Fibroblast of mammary gland (primary cell): ENCODE data around the gene MRGPRE.
"Not testable (repeated sequence)": the region's sequence is repeated elsewhere in the genome, so short reads cannot be mapped to it uniquely, and the experiment has no call there.

ENCODE experiments used
- DNase-seq: peaks from one replicate; pipeline ENCODE4 v3.0.0-alpha.2; 2010; ENCODE audit warnings: low read depth
- H3K4me3 ChIP-seq: 2 replicates; pipeline ENCODE4 v1.5.1; 2011; ENCODE audit warnings: low read depth, mild to moderate bottlenecking, low read length, moderate library complexity; ENCODE audit not compliant: control insufficient read depth
- TF ChIP-seq, protein P1 (sequence below): conservative IDR thresholded peaks from 2 replicates; pipeline ENCODE4 v1.5.1; 2011; ENCODE audit warnings: low read depth, low read length, inconsistent platforms; ENCODE audit not compliant: control insufficient read depth, insufficient read depth

The MRGPRE gene

GRCh38 chr11:3231851-3232744 lies at the start of gene MRGPRE:
Gene MRGPRE (minus strand): TSS chr11:3232417. CDS start chr11:3228799, 3,618 bp downstream.
- peak; percentile 23 for DNase-seq
- TF ChIP-seq, protein P1, sequence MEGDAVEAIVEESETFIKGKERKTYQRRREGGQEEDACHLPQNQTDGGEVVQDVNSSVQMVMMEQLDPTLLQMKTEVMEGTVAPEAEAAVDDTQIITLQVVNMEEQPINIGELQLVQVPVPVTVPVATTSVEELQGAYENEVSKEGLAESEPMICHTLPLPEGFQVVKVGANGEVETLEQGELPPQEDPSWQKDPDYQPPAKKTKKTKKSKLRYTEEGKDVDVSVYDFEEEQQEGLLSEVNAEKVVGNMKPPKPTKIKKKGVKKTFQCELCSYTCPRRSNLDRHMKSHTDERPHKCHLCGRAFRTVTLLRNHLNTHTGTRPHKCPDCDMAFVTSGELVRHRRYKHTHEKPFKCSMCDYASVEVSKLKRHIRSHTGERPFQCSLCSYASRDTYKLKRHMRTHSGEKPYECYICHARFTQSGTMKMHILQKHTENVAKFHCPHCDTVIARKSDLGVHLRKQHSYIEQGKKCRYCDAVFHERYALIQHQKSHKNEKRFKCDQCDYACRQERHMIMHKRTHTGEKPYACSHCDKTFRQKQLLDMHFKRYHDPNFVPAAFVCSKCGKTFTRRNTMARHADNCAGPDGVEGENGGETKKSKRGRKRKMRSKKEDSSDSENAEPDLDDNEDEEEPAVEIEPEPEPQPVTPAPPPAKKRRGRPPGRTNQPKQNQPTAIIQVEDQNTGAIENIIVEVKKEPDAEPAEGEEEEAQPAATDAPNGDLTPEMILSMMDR, result no peak
- no peak within 1 kb of the TSS for H3K4me3 ChIP-seq

GRCh38 chr11:3281146-3281545 lies 48.9 kb upstream of the MRGPRE start:
- not testable (repeated sequence) for DNase-seq, H3K4me3 ChIP-seq

GRCh38 chr11:3280662-3281061 lies 48.4 kb upstream of the MRGPRE start:
- DNase-seq, H3K4me3 ChIP-seq: not testable (repeated sequence)

DNA sequence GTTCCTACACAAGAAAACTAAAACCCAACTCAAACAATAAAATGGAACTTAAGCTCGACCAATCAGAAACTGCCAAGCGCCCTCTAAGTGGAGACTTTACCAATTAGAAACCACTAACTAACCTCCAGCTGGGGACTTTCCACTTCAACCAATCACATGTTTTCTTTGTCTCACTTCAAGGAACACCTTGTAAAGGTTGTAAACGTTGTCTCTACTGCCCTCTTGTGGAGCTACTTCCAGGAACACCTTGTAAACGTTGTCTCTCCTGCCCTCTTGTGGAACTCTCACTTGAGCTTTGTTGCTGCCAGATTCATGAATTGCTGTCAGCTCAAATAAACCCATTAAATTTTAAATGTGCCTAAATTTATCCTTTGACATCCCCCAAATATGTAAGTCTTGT lies 46.7 kb upstream of the MRGPRE start:
- not testable (repeated sequence) for DNase-seq, H3K4me3 ChIP-seq

GRCh38 chr11:3273629-3274028 lies 41.4 kb upstream of the MRGPRE start:
- not testable (repeated sequence) for DNase-seq, H3K4me3 ChIP-seq

GRCh38 chr11:3262548-3262947 lies 30.3 kb upstream of the MRGPRE start:
- not testable (repeated sequence) for H3K4me3 ChIP-seq, DNase-seq

DNA sequence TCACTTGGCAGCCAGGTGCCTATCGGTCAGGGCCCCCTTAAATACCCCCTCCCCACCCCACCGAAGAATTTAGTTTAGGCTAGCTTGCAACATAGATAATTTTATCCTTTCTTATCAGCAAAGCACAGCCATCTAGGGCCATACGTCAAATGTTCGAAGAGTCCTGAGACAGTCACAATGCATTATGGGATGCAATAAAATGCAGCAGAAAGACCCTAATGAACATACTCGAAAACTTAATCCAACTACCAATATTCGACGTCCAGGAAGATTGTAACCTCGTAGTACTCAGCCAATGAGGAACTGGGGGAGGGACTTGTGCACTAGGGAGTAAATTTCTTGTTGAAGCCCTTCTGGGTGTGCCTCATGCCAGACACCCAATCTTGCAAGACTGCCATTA lies 29.6 kb upstream of the MRGPRE start:
- DNase-seq, H3K4me3 ChIP-seq: not testable (repeated sequence)

- not testable (repeated sequence) for DNase-seq, H3K4me3 ChIP-seq
These were observed 25.3 kb upstream of the MRGPRE start for GRCh38 chr11:3257509-3257908.

DNA sequence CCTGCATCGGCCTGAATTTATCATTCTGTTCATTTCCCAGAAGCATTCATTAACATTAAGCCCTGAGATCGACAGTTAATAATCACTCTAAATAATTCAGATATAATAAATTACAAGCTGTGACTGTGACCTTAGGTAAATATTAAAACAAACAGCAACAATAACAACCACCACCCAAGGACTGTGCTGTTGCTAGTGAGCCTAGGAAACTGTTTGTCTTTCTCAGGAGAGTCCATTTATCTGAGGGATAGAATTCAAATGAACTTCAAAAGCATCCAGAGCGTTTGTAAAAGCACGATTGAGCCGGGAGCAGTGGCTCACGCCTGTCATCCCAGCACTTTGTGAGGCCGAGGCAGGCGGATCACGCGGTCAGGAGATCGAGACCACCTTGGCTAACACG lies 23.0 kb upstream of the MRGPRE start:
- not testable (repeated sequence) for DNase-seq, H3K4me3 ChIP-seq

- not testable (repeated sequence) for DNase-seq, H3K4me3 ChIP-seq
These were observed 22.6 kb upstream of the MRGPRE start for GRCh38 chr11:3254773-3255172.

DNA sequence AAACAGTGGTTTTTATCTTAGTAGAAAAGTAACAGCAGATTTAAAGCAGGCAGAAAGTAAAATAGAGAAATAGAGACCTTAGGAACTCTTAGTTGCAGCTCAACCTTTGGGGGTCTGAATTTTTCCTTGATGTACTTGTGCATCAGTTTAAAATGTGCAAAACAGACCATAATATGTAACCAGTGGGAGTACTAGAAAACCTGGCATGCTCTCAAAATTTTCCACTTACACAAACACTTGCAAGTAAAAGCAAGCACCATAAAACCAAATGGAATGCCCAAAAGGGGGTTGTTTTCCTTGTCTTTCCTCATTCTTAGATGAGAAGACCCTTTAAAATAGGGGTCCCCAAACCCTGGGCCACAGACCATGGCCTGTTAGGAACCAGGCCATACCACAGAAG lies 12.9 kb upstream of the MRGPRE start:
- TF ChIP-seq, protein P1, result no peak
- DNase-seq, result no peak
- no peak overlapping the region for H3K4me3 ChIP-seq

DNA sequence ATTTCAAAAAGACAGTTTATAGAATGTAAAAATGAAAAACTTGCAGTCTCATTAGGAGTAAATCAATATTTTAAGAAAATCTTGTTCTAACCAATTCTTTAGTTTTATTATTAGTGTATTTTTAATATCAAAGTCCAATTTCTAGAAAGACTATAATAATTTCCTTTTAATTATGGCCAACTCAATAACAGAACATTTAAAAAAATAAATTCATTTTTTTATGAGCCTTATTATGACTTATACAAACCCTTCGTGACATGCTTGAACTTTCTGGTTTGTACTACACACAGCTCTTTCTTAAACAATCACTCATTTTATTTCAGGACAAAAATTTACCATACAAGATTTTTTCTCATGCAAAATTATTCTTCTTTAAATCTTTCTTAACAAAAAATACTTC lies 11.7 kb upstream of the MRGPRE start:
- no peak for DNase-seq
- TF ChIP-seq, protein P1, result no peak
- H3K4me3 ChIP-seq, result no peak overlapping the region
